Jurkat, Clone E6-1 (cell line): ENCODE results near the gene RHEBL1.

Experiments
- DNase-seq: peaks from one replicate; pipeline ENCODE4 v3.0.0-alpha.2; 2011; ENCODE audit warnings: low read depth, low spot score
- H3K4me3 ChIP-seq: 2 replicates; pipeline ENCODE4 v1.5.1; 2011; ENCODE audit warnings: mild to moderate bottlenecking, low read length, control low read depth, moderate library complexity

Gene RHEBL1

DNA sequence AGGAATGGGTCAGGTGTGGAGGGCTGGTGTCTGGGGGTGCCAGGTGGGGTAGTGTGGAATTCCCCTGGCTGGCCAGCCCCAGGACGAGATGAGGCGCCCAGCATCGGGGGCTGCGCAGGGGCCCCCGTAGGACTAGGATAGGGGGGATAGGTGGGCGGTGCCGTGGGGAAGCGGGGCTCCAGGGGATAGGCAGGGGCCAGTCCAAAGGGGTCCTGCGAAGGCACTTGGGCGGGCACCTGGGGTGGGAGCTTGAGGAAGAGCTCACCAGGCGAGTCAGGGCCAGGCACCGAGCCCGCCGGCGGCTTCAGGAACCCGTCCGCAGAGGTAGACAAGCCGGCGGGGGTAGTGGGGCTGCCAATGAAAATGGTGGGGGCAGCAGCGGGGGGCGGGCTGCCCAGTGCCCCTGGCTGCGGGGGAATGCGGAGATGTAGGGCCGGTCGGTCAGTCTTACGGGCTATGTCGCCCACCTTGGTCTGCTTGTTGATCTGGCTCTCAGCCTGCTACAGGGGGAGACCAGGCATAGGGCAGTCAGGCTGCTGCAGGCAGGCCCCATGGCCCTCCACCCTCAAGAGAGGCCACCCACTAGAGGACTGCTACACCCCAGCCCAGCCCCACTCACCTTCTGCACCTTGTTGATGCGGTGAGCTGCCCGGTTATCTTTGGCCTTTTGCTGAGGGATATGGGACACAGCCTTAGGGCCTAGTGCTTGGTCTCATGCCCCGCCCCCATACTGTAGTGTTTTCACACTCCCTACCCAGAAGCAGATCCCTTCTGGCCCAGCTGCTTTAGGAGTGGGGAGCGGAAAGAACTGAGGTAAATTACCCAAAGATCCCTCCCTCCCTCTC, 28.5 kb downstream of the RHEBL1 start:
- DNase-seq: no peak

DNA sequence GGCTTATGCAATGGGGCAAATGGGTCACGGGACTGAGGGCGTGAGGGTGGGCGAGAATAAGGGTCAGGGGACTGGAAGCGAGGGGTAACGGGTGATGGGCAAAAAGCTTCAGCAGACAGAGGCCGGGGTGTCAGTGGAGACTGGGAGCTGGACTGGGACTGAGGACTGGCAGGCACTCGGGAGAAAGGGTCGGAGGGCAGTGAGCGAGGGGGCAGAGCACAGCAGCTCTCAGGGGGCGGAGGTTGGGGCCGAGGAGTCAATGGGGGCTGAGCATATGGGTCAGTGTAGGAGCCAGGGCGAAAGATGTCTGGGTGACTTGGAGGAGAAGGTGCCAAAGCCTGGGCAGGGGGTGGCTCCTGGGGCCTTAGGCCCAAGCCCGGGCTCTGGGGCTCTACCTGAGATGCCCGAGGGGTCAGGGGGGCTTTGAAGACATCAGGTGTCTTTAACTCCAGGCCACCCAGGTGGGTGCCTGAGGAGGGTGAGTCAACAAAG, 29.4 kb downstream of the RHEBL1 start:
- no peak for DNase-seq
- H3K4me3 ChIP-seq: no peak overlapping the region

More for the DNA sequence above, 28.5 kb downstream of the RHEBL1 start:
- H3K4me3 ChIP-seq: no peak overlapping the region

- DNase-seq: no peak
These were observed 30.1 kb downstream of the RHEBL1 start for GRCh38 chr12:49039421-49040363.

DNA sequence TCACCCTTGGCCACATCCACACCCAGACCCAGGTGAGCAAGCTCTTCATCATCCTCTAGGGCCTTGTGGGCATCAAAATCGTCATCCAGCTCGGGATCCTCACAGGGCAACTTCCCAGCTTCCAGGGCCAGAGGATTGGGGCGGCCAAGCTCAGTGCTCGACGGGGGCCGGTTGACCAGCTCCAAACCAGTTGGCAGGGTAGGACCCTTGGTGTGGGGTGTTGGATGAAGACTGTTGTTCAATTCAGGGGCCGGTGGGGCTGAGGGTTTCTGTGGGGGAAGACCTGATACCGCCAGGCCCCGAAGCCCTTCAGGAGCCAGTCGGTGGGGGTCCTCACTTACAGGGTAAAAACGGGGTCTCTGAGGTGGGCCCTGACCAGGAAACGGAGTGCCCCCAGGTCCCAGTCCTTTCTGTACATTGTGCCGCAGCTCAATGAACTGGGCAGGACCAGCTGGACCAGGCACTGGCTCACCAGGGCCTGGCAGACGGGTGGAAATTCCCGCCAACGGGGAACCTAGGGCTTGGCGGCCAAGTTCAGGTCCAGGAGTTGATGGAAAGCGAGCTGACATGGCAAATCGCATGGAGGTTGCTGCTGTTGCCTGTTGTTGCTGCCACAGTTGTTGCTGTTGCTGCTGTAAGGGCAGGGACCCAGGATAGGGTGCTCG, 31.4 kb downstream of the RHEBL1 start:
- DNase-seq: no peak
- H3K4me3 ChIP-seq: no peak overlapping the region

More at GRCh38 chr12:49039421-49040363, 30.1 kb downstream of the RHEBL1 start:
- no peak overlapping the region for H3K4me3 ChIP-seq

DNA sequence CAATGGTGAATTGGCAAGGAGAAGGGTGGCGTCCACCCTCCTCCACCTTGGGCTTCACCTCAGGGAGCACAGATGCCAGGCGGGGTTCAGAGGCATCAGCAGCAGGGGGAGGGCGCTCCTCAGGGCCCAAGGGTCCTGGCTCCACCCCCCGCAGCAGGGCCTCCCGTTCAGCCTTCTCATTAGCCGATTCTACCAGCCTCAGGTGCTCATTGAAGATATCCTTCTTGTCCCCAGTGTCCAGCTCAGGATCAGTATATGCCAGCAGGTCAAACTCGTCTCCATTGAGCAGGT, 31.9 kb downstream of the RHEBL1 start:
- DNase-seq: no peak

DNA sequence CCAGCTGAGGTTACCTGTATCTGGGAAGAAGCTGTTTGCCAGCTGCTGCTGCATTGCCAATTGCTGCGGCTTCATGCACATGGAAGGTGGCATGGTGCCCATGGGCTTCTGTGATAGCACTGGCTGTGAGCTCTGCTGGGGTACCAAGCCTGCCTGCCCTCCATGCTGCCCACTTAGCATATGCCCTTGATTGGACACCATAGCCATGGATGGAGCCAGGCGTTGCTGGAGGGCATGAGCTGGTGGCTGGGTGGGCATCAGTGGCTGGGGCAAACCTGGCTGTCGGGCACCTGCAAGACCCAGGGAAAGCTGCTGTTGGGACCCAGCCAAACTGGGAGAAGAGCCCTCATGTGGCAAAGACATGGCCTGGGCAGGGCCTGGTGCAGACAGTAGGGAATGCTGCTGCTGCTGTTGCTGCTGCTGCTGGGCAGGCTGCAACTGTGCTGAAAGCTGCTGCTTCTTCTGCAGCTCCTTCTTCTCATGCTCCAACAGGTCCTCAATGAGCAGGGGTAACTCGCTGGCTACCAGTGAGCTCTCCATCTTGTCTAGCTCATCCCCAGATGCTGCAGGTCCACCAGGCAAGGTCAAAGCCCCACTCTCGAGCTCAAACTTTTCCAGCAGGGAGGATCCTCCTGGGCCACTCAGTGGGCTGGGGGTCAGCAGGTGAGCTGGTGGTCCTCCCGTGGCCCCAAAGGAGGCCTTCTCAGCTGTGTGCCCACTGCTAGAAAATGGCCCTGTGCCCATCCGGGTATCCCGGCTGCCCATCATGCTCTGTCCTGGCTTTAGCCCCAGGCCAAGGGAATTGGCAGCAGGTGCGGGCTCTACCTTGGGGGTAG, 32.5 kb downstream of the RHEBL1 start:
- DNase-seq: no peak
- no peak overlapping the region for H3K4me3 ChIP-seq

More for the DNA sequence above, 31.9 kb downstream of the RHEBL1 start:
- H3K4me3 ChIP-seq: no peak overlapping the region

DNA sequence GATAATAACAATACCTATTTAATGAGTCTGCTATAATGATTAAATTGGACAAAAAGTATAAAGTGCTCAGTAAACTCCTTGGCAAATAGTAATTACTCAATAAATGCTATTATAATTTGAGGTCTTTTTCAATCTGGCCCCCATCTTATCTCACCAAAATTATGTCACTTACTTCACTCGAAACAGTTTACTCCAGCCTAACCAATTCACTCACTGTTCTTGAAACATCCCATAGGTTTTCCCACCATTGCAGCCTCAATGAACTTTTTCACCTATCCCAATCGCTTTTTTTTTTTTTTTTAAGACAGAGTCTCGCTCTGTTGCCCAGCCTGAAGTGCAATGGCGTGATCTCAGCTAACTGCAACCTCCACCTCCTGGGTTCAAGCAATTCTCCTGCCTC, 33.8 kb downstream of the RHEBL1 start:
- H3K4me3 ChIP-seq: no peak overlapping the region
- DNase-seq: no peak

- DNase-seq: no peak
- no peak overlapping the region for H3K4me3 ChIP-seq
These were observed 35.5 kb downstream of the RHEBL1 start for GRCh38 chr12:49034286-49034622.

DNA sequence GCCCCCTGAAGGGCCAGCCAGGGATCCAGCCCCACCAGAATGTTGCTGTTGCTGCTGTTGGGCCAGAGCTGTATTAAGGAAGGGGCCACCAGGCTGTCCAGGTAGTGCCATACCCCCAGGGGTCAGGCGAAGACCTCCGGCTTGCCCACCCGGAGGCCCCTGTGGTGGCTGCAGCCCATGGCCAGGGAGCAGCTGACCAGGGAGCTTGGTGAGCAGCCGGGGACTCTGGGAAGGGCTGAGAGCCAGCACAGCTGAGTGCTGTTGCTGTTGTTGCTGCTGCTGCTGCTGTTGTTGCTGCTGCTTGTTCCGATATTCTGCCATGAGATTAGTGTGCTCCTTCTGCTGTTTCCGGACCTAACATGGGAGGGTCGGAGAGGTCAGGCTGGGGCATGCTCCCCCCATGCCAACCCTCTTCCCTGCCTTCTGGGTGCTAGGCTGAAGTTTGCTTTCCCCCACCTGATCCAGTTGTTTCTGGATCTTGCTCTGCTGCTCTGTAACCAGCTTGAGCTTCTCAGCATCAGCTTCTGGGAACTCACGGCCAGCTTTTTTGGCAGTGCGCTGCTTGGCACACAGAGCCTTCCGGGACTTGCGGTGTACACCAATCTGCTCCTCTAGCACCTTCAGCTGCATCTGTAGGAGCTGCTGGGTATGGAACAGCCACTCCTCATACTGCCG, 36.0 kb downstream of the RHEBL1 start:
- DNase-seq: no peak
- H3K4me3 ChIP-seq: no peak overlapping the region

DNA sequence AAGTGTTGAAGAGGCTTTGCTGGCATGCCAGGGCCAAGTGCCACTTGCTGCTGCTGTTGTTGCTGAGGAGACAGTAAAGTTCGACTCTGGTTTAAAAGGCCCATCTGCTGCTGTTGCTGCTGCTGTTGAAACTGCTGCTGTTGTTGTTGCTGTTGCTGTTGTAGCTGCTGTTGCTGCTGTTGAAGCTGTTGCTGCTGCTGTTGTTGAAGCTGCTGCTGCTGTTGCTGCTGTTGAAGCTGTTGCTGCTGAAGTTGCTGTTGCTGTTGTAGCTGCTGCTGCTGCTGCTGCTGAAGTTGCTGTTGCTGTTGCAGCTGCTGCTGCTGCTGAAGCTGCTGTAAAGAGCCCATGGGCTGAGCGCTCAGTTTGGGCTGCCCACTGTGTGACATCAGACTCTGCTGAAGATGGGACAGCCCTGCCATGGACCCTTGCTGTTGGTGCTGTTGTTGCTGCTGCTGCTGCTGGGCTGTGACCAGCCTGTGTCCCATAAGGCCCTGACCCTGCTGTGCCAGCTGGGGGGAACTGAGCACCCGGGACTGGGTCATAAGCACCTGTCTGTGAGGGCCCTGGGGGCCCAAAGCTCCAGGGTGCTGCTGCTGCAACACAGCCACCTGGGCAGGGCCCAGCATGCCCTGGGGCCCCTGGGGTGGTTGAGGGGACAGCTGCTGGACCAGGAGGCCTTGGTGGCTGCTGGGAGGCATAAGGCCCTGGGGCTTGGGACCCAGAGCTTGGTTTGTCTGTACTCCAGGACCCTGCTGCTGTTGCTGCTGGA, 36.9 kb downstream of the RHEBL1 start:
- DNase-seq: no peak
- no peak overlapping the region for H3K4me3 ChIP-seq

DNA sequence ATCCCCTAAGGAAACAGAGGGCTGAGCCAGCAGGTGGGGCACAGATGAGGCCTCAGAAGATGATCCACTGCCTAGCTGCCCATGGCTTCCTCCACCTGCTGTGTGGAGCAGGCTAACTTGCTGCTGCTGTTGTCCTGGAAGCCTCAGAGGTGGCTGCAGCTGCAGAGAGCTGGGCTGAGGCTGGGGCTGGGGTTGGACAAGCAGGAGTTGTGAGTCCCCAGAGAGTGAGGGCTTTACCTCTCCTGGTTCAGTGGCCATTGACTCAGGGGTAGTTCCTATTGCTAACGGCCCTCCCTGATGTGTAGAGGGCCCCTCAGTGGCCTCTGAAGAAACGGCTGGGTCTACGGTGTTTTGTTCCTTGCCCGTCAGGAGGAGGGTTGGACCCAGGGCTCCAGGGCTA, 37.5 kb downstream of the RHEBL1 start:
- no peak overlapping the region for H3K4me3 ChIP-seq
- DNase-seq: no peak

GRCh38 chr12:49031573-49032161, 38.1 kb downstream of the RHEBL1 start:
- no peak overlapping the region for H3K4me3 ChIP-seq
- DNase-seq: no peak

- H3K4me3 ChIP-seq: no peak overlapping the region
- DNase-seq: no peak
These were observed 38.8 kb downstream of the RHEBL1 start for GRCh38 chr12:49030714-49031572.

DNA sequence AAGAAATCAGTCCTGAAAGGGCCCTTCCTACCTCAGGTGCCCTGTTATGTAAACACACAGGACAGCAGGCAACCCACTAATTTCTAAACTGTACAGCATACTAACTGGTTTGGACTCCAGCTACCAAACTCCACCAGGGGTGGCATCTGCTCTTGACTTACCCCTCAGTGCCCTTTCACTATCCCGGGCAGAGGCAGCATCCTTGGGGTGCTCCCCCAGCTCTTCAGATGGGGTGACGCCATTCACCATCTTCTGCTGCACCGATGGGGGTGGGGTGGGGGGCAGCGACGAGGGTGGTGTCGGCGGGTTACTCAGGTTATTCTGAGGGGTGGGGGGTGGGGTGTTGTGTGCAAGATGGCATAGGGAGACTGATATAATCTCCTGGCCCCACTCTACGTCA, 39.7 kb downstream of the RHEBL1 start:
- H3K4me3 ChIP-seq: no peak overlapping the region
- no peak for DNase-seq

GRCh38 chr12:49028666-49029275, 41.0 kb downstream of the RHEBL1 start:
- no peak overlapping the region for H3K4me3 ChIP-seq
- DNase-seq: no peak
